T-cell (primary cell): Measurements from ENCODE around the gene CTSL. TPM values are rescaled to one million over a fixed set of nuclear protein-coding genes. Genes with fewer than 3 reads are reported as not detected.

Experiments used
- ATAC-seq, 4 experiments: fragments of 200-7000 bp in 3 of 4; fragments of 150-1000 bp in 1 of 4; cut with Tn5 transposase; replicated peaks in 1 of 4; 1 replicate in 3 of 4; 2 replicates in 1 of 4; pipeline ENCODE4 v1.10.0; 2021; ENCODE audit warnings: moderate library complexity in 3 of 4, mild to moderate bottlenecking in 2 of 4, moderate number of reproducible peaks in 1 of 4
- CTCF ChIA-PET, 2 donors: fragments of 300-600 bp; sonication (Branson Sonifier 250); formaldehyde crosslinking; loops; one replicate each; lab custom pipeline; 2022; ENCODE audit warnings: antibody characterized with exemption in 2 of 2; lab: Charles Lee
- POLR2A ChIA-PET, 2 donors: fragments of 300-600 bp; sonication (Branson Sonifier 250); formaldehyde crosslinking; loops; one replicate each; lab custom pipeline; 2022; ENCODE audit warnings: antibody characterized with exemption in 2 of 2; lab: Charles Lee
- DNase-seq, 35 experiments: peaks; one replicate each; pipeline versions ENCODE4 v3.0.0 to v3.0.0-alpha.2; 2013 to 2023
- H3K27ac ChIP-seq: one replicate; pipeline ENCODE4 v1.5.1; 2013; ENCODE audit warnings: low read length
- H3K27me3 ChIP-seq, 2 experiments: replicated peaks in 1 of 2; 1 replicate in 1 of 2; 2 replicates in 1 of 2; pipeline versions ENCODE4 v1.6.1 to v1.7.0; 2013; ENCODE audit warnings: low read length in 1 of 2, mixed read lengths in 1 of 2; ENCODE audit not compliant: control insufficient read depth in 2 of 2, insufficient read depth in 2 of 2; ENCODE audit errors: extremely low read depth in 1 of 2
- H3K36me3 ChIP-seq, 2 donors: 1 replicate in 1 of 2; 2 replicates in 1 of 2; pipeline versions ENCODE4 v1.6.1 to v1.7.0; 2013; ENCODE audit warnings: low read length in 1 of 2; ENCODE audit not compliant: control insufficient read depth in 2 of 2, insufficient read depth in 1 of 2; ENCODE audit errors: extremely low read depth in 1 of 2
- H3K4me1 ChIP-seq, 2 experiments: 1 replicate in 1 of 2; 2 replicates in 1 of 2; pipeline versions ENCODE4 v1.6.1 to v1.7.0; 2013; ENCODE audit warnings: low read length in 2 of 2, mixed read lengths in 1 of 2; ENCODE audit not compliant: insufficient read depth in 2 of 2, control insufficient read depth in 1 of 2; ENCODE audit errors: extremely low read depth in 1 of 2
- H3K4me3 ChIP-seq, 2 donors: 1 replicate in 1 of 2; 2 replicates in 1 of 2; pipeline versions ENCODE4 v1.5.1 to v1.7.0; 2013; ENCODE audit warnings: mild to moderate bottlenecking in 2 of 2, low read length in 1 of 2, moderate library complexity in 1 of 2; ENCODE audit not compliant: control insufficient read depth in 1 of 2; ENCODE audit errors: extremely low read depth in 1 of 2
- H3K9me3 ChIP-seq: 2 replicates; pipeline ENCODE4 v1.7.0; 2013
- H3K27ac Mint-ChIP-seq, 2 donors: one replicate each; pipeline ENCODE4 v1.8.0; 2020 to 2021; ENCODE audit warnings: mild to moderate bottlenecking in 2 of 2, mixed read lengths in 2 of 2
- H3K27me3 Mint-ChIP-seq, 2 donors: one replicate each; pipeline ENCODE4 v1.8.0; 2021 to 2022; ENCODE audit warnings: mixed read lengths in 2 of 2
- H3K36me3 Mint-ChIP-seq: one replicate; pipeline ENCODE4 v1.8.0; 2021; ENCODE audit warnings: mixed read lengths
- H3K4me1 Mint-ChIP-seq, 3 donors: one replicate each; pipeline ENCODE4 v1.8.0; 2020 to 2022; ENCODE audit warnings: mixed read lengths in 3 of 3, mild to moderate bottlenecking in 1 of 3
- H3K4me3 Mint-ChIP-seq, 3 donors: one replicate each; pipeline ENCODE4 v1.8.0; 2020 to 2022; ENCODE audit warnings: mild to moderate bottlenecking in 3 of 3, mixed read lengths in 3 of 3, moderate library complexity in 3 of 3
- H3K9me3 Mint-ChIP-seq, 3 donors: one replicate each; pipeline ENCODE4 v1.8.0; 2020 to 2022; ENCODE audit warnings: mixed read lengths in 3 of 3
- WGBS: methylation state at CpG from one replicate; pipeline ENCODE4 v1.1.5; 2013; ENCODE audit warnings: missing lambda C conversion rate; ENCODE audit not compliant: insufficient coverage; 5-methylcytosine and 5-hydroxymethylcytosine counted together
- total RNA-seq, 35 experiments: library from RNA in 6 of 35; stranded (reverse) in 6 of 35; fragments of 120-200 nt in 1 of 35; gene quantifications; one replicate each; pipeline versions ENCODE4 v1.2.1 to v1.2.4 and lab custom pipeline; 2013 to 2026

The CTSL gene
- total RNA-seq, 5 donors from 2014 or later (not counting 1 experiment from before 2014, with no cell fraction given) = 0.54 to 141 (median 54.5) TPM

DNA sequence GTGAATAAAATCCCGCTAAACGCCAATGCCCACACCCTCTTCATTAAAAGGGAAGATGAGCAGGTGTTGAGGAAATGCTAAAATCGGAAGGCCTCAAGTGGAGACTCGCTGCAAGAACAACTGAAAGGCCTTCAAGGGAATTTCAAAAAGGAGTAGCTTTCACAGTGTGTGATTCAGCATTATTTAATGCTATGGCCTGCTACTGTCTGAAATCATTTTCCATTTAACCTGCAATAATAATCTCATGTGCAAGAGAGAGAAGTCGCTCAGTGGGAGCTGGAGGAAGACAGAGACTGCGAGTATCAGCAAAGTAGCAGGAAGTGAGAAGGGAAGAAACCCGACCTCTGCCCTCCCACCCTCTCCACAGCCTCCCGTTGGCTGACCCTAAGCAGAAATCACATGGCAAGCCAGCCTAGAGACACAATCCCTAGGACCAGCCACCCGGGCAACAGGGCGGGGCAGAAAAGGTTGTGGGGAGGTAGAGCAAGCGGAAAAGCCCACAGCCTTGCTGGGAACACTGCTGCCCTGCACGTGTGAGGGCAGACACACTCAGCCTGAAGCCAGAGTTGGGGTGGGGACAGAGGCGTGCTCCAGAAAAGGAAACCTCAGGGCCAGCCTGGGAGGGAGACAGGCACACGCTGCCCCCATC lies 39.9 kb upstream of the CTSL start:
- ChIA-PET CTCF (interaction anchor here in 1 of 2 donors (0.6 kb wide), 1 partner anchor 579 kb away, joined by 4 read pairs; no protein-coding TSS in a partner anchor), POLR2A (interaction anchor here in 1 of 2 donors (0.5 kb wide), 1 partner anchor 116 kb away, joined by 4 read pairs; no protein-coding TSS in a partner anchor)
- H3K4me3 ChIP-seq = no peak overlapping the region
- peaks cover 0 to 6% (median 0%) of the 10 kb centered on the region in 3 donors for H3K9me3 Mint-ChIP-seq
- H3K4me1 Mint-ChIP-seq = peaks cover 16 to 23% (median 16%) of the 10 kb centered on the region in 3 donors
- ATAC-seq (peak; percentile 44 to 63 (median 52)), DNase-seq (peak in 1 of 35 experiments; percentile 18)
- peaks cover 0 to 4% of the 10 kb centered on the region in 2 donors for H3K36me3 ChIP-seq
- H3K9me3 ChIP-seq = no peaks in the 10 kb centered on the region
- peaks cover 17 to 19% of the 10 kb centered on the region in 2 experiments for H3K4me1 ChIP-seq
- no peaks in the 10 kb centered on the region for H3K27me3 Mint-ChIP-seq
- peak overlapping the region; percentile 18 to 60 (median 56) for H3K4me3 Mint-ChIP-seq
- peaks cover 0 to 2% of the 10 kb centered on the region in 2 experiments for H3K27me3 ChIP-seq
- 56% methylated on average over 6 of the region's 14 CpGs for WGBS
- peak overlapping the region; percentile 22 for H3K27ac ChIP-seq
- peak overlapping the region; percentile 87 to 90 for H3K27ac Mint-ChIP-seq
- no peaks in the 10 kb centered on the region for H3K36me3 Mint-ChIP-seq

- no peaks in the 10 kb centered on the region for H3K27me3 Mint-ChIP-seq
- H3K27ac ChIP-seq = no peak overlapping the region
- DNase-seq = no peak
- peaks cover 0 to 6% (median 0%) of the 10 kb centered on the region in 3 donors for H3K9me3 Mint-ChIP-seq
- ChIA-PET CTCF (interaction anchor here (0.6 kb wide), 2 partner anchors 266 to 579 kb away, joined by 4 to 5 read pairs; no protein-coding TSS in a partner anchor), POLR2A (no interaction called here)
- peaks cover 16 to 23% (median 16%) of the 10 kb centered on the region in 3 donors for H3K4me1 Mint-ChIP-seq
- peak overlapping the region in 1 of 2 donors; percentile 87 for H3K27ac Mint-ChIP-seq
- H3K36me3 Mint-ChIP-seq = no peaks in the 10 kb centered on the region
- peaks cover 0 to 4% of the 10 kb centered on the region in 2 donors for H3K36me3 ChIP-seq
- peak overlapping the region in 1 of 3 donors; percentile 60 for H3K4me3 Mint-ChIP-seq
- no peaks in the 10 kb centered on the region for H3K9me3 ChIP-seq
- no peak for ATAC-seq
- H3K4me3 ChIP-seq = no peak overlapping the region
- 92% methylated on average over 13 of the region's 14 CpGs for WGBS
- peaks cover 0 to 2% of the 10 kb centered on the region in 2 experiments for H3K27me3 ChIP-seq
- peaks cover 17 to 19% of the 10 kb centered on the region in 2 experiments for H3K4me1 ChIP-seq
Measured at GRCh38 chr9:87686520-87687090, 39.3 kb upstream of the CTSL start.

GRCh38 chr9:87687207-87687606 lies 38.7 kb upstream of the CTSL start:
- peaks cover 0 to 6% (median 4%) of the 10 kb centered on the region in 3 donors for H3K9me3 Mint-ChIP-seq
- DNase-seq (no peak), ATAC-seq (no peak)
- H3K36me3 Mint-ChIP-seq = no peaks in the 10 kb centered on the region
- POLR2A ChIA-PET = no interaction called here
- WGBS = no CpG with 5 or more reads among the region's 4 CpGs
- H3K27ac Mint-ChIP-seq = peak overlapping the region in 1 of 2 donors; percentile 11
- no peak overlapping the region for H3K4me3 Mint-ChIP-seq
- H3K27ac ChIP-seq = no peak overlapping the region
- H3K4me1 Mint-ChIP-seq = peaks cover 16 to 23% (median 16%) of the 10 kb centered on the region in 3 donors
- H3K27me3 Mint-ChIP-seq = no peaks in the 10 kb centered on the region
- H3K9me3 ChIP-seq = peaks cover 1% of the 10 kb centered on the region
- H3K36me3 ChIP-seq = peaks cover 0 to under 1% of the 10 kb centered on the region in 2 donors
- peaks cover 0 to 2% of the 10 kb centered on the region in 2 experiments for H3K27me3 ChIP-seq
- H3K4me3 ChIP-seq = no peak overlapping the region
- CTCF ChIA-PET = interaction anchor here in 1 of 2 donors (0.6 kb wide), 1 partner anchor 266 kb away, joined by 5 read pairs; no protein-coding TSS in a partner anchor
- peaks cover 17 to 19% of the 10 kb centered on the region in 2 experiments for H3K4me1 ChIP-seq

DNA sequence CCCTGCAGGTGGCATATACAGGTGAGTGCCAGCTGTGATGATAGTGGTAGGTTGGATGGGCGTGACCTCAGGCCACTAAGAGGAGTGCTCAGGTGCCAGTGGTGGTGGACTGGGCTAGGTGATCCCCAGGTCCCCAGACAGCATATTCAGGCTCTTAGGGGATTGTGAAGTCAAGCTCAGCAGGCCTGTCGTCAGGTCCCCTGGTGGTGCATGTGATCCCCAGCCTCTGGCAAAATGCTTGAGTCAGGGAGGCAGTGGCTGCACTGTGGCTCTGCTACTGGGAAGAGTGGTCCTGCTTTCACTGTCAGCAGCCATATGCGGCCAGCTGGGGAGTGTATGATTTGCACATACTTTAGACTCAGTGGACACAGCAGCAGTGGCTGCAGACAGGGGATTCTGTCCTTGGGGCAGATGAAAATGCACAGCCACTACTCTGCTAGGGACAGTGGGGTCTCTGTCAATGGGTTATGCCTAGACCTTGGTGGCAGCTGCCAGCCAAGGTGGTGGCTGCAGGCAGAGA lies 31.6 kb upstream of the CTSL start:
- no peak overlapping the region for H3K4me3 ChIP-seq
- no peaks in the 10 kb centered on the region for H3K36me3 ChIP-seq
- ChIA-PET CTCF (interaction anchor here in 1 of 2 donors (0.6 kb wide), 1 partner anchor 454 kb away, joined by 18 read pairs; no protein-coding TSS in a partner anchor), POLR2A (no interaction called here)
- no peak for DNase-seq
- Mint-ChIP-seq H3K9me3 (peaks cover 4 to 15% (median 13%) of the 10 kb centered on the region in 3 donors), H3K4me1 (no peaks in the 10 kb centered on the region), H3K4me3 (no peak overlapping the region), H3K27ac (no peak overlapping the region), H3K36me3 (peaks cover 4% of the 10 kb centered on the region), H3K27me3 (no peaks in the 10 kb centered on the region)
- ATAC-seq = no peak
- no peaks in the 10 kb centered on the region for H3K4me1 ChIP-seq
- peaks cover 0 to 17% of the 10 kb centered on the region in 2 experiments for H3K27me3 ChIP-seq
- no peak overlapping the region for H3K27ac ChIP-seq
- peaks cover 5% of the 10 kb centered on the region for H3K9me3 ChIP-seq
- WGBS = 77% methylated on average over 3 of the region's 3 CpGs

- Histone ChIP-seq H3K4me3 (no peak overlapping the region), H3K27me3 (peaks cover 0 to 17% of the 10 kb centered on the region in 2 experiments), H3K4me1 (no peaks in the 10 kb centered on the region), H3K36me3 (no peaks in the 10 kb centered on the region), H3K27ac (no peak overlapping the region), H3K9me3 (peaks cover 5% of the 10 kb centered on the region)
- ChIA-PET POLR2A (no interaction called here), CTCF (no interaction called here)
- Mint-ChIP-seq H3K27ac (no peak overlapping the region), H3K4me1 (no peaks in the 10 kb centered on the region), H3K9me3 (peaks cover 0 to 15% (median 13%) of the 10 kb centered on the region in 3 donors), H3K4me3 (no peak overlapping the region), H3K36me3 (peaks cover 4% of the 10 kb centered on the region), H3K27me3 (no peaks in the 10 kb centered on the region)
- WGBS = no CpG with 5 or more reads among the region's 1 CpG
- DNase-seq = no peak
- no peak for ATAC-seq
Measured at GRCh38 chr9:87695523-87695922, 30.4 kb upstream of the CTSL start.

DNA sequence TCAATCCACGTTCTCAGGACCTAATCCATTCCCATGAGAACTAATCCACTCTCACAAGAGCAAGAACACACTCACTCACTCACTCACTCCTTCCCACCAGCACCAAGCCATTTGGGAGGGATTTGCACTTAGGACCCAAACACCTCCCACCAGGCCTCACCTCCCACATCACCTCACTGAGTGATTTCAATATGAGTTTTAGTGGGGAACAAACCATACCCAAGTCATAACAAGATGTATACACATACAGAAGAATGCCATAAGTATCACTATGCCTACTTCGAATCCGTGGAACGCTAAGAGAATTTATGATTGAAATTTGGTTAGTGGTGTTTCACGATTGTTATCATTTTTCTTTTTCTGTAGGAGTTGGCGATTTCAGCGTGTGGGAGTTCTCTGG lies 29.3 kb upstream of the CTSL start:
- H3K27me3 Mint-ChIP-seq = no peaks in the 10 kb centered on the region
- WGBS = 61% methylated on average over 2 of the region's 7 CpGs
- CTCF ChIA-PET = no interaction called here
- H3K36me3 Mint-ChIP-seq = peaks cover 4% of the 10 kb centered on the region
- H3K4me1 Mint-ChIP-seq = no peaks in the 10 kb centered on the region
- no peak overlapping the region for H3K27ac Mint-ChIP-seq
- H3K27me3 ChIP-seq = peaks cover 0 to 17% of the 10 kb centered on the region in 2 experiments
- H3K9me3 ChIP-seq = peaks cover 5% of the 10 kb centered on the region
- no peak overlapping the region for H3K4me3 ChIP-seq
- no peak for ATAC-seq
- no peak overlapping the region for H3K27ac ChIP-seq
- POLR2A ChIA-PET = no interaction called here
- peaks cover 0 to 15% (median 13%) of the 10 kb centered on the region in 3 donors for H3K9me3 Mint-ChIP-seq
- H3K4me3 Mint-ChIP-seq = no peak overlapping the region
- peaks cover 0 to 2% of the 10 kb centered on the region in 2 experiments for H3K4me1 ChIP-seq
- DNase-seq = no peak
- H3K36me3 ChIP-seq = no peaks in the 10 kb centered on the region
